Caco-2 (cell line): ENCODE data around the gene ROBO1. TPM values are rescaled to one million over a fixed set of nuclear protein-coding genes. Genes with fewer than 3 reads are reported as not detected.
A peak's percentile ranks its signal among the peaks of the same experiment; 100 is the strongest.

Source experiments
- BruUV-seq: library from RNA; stranded (reverse); fragments of 400-500 nt; replicated peaks from 2 replicates; lab custom pipeline; 2021; lab: Mats Ljungman, UMichigan
- CTCF ChIA-PET: fragments of 300-600 bp; sonication (Branson Sonifier 250); formaldehyde crosslinking; loops from one replicate; lab custom pipeline; 2022; ENCODE audit warnings: antibody characterized with exemption; lab: Charles Lee
- POLR2A ChIA-PET: fragments of 300-600 bp; sonication (Branson Sonifier 250); formaldehyde crosslinking; loops from one replicate; lab custom pipeline; 2022; ENCODE audit warnings: antibody characterized with exemption; lab: Charles Lee
- DNase-seq, 2 experiments: peaks; one replicate each; pipeline versions ENCODE4 v3.0.0 to v3.0.0-alpha.2; 2020 to 2022
- H3K27me3 ChIP-seq: replicated peaks from 2 replicates; pipeline ENCODE4 v1.6.0; 2011; ENCODE audit warnings: low read length; ENCODE audit not compliant: control insufficient read depth, insufficient read depth
- H3K36me3 ChIP-seq: 2 replicates; pipeline ENCODE4 v1.5.1; 2011; ENCODE audit warnings: low read length; ENCODE audit not compliant: control insufficient read depth, insufficient read depth
- H3K4me1 ChIP-seq: fragments of 250-450 bp; sonication (Bioruptor Pico); 2 replicates; pipeline ENCODE4 v1.5.1; 2020; ENCODE audit warnings: mild to moderate bottlenecking
- H3K4me3 ChIP-seq: 2 replicates; pipeline ENCODE4 v1.5.1; 2011; ENCODE audit warnings: low read depth, mild to moderate bottlenecking, control low read depth, low read length
- H3K9me3 ChIP-seq: fragments of 250-450 bp; sonication (Bioruptor Pico); 2 replicates; pipeline ENCODE4 v1.5.1; 2020; ENCODE audit warnings: mild to moderate bottlenecking, moderate library complexity
- H3K27ac Mint-ChIP-seq: one replicate; pipeline ENCODE4 v1.8.0; 2022; ENCODE audit warnings: mixed read lengths; ENCODE audit not compliant: unreplicated experiment
- H3K27me3 Mint-ChIP-seq: one replicate; pipeline ENCODE4 v1.8.0; 2022; ENCODE audit warnings: mixed read lengths; ENCODE audit not compliant: insufficient read depth, unreplicated experiment
- H3K36me3 Mint-ChIP-seq: one replicate; pipeline ENCODE4 v1.8.0; 2022; ENCODE audit warnings: mild to moderate bottlenecking, mixed read lengths; ENCODE audit not compliant: insufficient read depth, unreplicated experiment
- H3K4me1 Mint-ChIP-seq: one replicate; pipeline ENCODE4 v1.8.0; 2022; ENCODE audit warnings: low read depth, mixed read lengths; ENCODE audit not compliant: unreplicated experiment
- H3K4me3 Mint-ChIP-seq: one replicate; pipeline ENCODE4 v1.8.0; 2022; ENCODE audit warnings: mild to moderate bottlenecking, moderate library complexity, mixed read lengths; ENCODE audit not compliant: unreplicated experiment
- H3K9me3 Mint-ChIP-seq: one replicate; pipeline ENCODE4 v1.8.0; 2022; ENCODE audit warnings: mixed read lengths; ENCODE audit not compliant: unreplicated experiment
- intact Hi-C: fragments of 100-400 bp; cut with micrococcal nuclease; formaldehyde crosslinking; loops from one replicate; pipeline ENCODE4 v1.10.0; 2022; ENCODE audit not compliant: unreplicated experiment
- total RNA-seq: library from RNA; stranded (reverse); gene quantifications from 2 replicates; pipeline ENCODE4 v1.2.3, GENCODE V29; 2022
- TF ChIP-seq, protein P1 (sequence below), 2 experiments: fragments of 200-600 bp in 1 of 2; IDR thresholded peaks; 1 replicate in 1 of 2; 2 replicates in 1 of 2; pipeline versions ENCODE4 v1.5.1 to v1.8.0; 2011 to 2022; ENCODE audit warnings: antibody characterized with exemption in 1 of 2, control low read depth in 1 of 2, inconsistent platforms in 1 of 2, low read depth in 1 of 2, low read length in 1 of 2, mild to moderate bottlenecking in 1 of 2, moderate library complexity in 1 of 2; ENCODE audit not compliant: insufficient read depth in 1 of 2, severe bottlenecking in 1 of 2, unreplicated experiment in 1 of 2

ROBO1 gene
- total RNA-seq, 1 experiment from 2014 or later: 1.8 TPM

DNA sequence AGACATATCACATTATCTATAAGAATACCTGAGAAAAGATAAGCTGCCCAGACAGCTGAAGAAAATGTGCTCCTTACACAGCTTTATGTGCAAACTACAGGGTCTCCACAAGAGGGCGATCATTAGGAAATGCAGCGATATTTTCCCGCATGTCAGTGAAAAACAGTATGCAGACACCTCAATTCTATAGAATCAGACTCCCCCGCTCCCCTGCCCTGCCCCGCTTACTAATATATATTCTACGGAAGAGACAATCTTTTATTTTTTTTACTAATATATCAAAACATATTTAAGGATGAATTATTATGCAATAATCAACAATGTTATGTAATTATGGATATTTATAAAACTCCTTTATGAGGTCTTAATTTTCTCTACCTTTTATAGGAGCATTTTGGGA is 681.3 kb downstream of the ROBO1 start:
- Mint-ChIP-seq H3K27ac (no peak overlapping the region), H3K36me3 (no peaks in the 10 kb centered on the region), H3K27me3 (peaks cover 8% of the 10 kb centered on the region), H3K4me3 (no peak overlapping the region), H3K9me3 (no peaks in the 10 kb centered on the region), H3K4me1 (no peaks in the 10 kb centered on the region)
- intact Hi-C loops: loop anchor here (1.0 to 5.0 kb wide), 2 partner anchors 275 to 411 kb away; no protein-coding TSS in a partner anchor
- no peaks in the 10 kb centered on the region for H3K36me3 ChIP-seq
- DNase-seq: peak; percentile 51 to 67
- H3K27me3 ChIP-seq: no peaks in the 10 kb centered on the region
- ChIA-PET CTCF (interaction anchor here (0.6 to 1.2 kb wide), 2 partner anchors 276 to 431 kb away, joined by 3 to 13 read pairs; no protein-coding TSS in a partner anchor), POLR2A (no interaction called here)
- H3K9me3 ChIP-seq: no peaks in the 10 kb centered on the region
- no peak overlapping the region for H3K4me3 ChIP-seq
- no TSS peak for BruUV-seq
- no peaks in the 10 kb centered on the region for H3K4me1 ChIP-seq
- TF ChIP-seq, protein P1, sequence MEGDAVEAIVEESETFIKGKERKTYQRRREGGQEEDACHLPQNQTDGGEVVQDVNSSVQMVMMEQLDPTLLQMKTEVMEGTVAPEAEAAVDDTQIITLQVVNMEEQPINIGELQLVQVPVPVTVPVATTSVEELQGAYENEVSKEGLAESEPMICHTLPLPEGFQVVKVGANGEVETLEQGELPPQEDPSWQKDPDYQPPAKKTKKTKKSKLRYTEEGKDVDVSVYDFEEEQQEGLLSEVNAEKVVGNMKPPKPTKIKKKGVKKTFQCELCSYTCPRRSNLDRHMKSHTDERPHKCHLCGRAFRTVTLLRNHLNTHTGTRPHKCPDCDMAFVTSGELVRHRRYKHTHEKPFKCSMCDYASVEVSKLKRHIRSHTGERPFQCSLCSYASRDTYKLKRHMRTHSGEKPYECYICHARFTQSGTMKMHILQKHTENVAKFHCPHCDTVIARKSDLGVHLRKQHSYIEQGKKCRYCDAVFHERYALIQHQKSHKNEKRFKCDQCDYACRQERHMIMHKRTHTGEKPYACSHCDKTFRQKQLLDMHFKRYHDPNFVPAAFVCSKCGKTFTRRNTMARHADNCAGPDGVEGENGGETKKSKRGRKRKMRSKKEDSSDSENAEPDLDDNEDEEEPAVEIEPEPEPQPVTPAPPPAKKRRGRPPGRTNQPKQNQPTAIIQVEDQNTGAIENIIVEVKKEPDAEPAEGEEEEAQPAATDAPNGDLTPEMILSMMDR (IDR thresholded peaks at IDR 0.05; ENCODE audit: insufficient read depth in 1 of 2, low read depth in 1 of 2, low read length in 1 of 2, severe bottlenecking in 1 of 2, unreplicated experiment in 1 of 2): peak; percentile 50 to 78

DNA sequence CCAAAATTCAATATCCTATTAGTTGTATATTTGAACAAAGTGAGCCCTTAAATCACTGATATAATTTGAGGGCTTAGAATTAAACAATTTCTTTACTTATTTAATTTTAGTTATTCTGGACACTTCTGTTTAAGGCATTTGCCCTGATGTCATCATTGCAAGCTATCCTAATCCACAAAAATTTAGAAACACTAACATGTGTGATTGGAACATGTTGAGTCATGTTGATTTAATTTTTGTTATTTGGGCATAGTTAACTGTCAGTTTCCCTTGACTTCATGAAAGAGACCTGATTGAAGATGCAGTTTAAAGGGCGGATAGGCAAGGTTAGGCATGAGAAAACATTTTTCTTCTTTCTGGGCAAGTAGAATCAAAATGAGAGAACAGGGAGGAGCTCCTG is 682.6 kb downstream of the ROBO1 start:
- Mint-ChIP-seq H3K4me3 (no peak overlapping the region), H3K36me3 (no peaks in the 10 kb centered on the region), H3K9me3 (no peaks in the 10 kb centered on the region), H3K27ac (no peak overlapping the region), H3K4me1 (no peaks in the 10 kb centered on the region), H3K27me3 (peaks cover 8% of the 10 kb centered on the region)
- Histone ChIP-seq H3K4me1 (no peaks in the 10 kb centered on the region), H3K36me3 (no peaks in the 10 kb centered on the region), H3K27me3 (no peaks in the 10 kb centered on the region), H3K9me3 (no peaks in the 10 kb centered on the region), H3K4me3 (no peak overlapping the region)
- ChIA-PET CTCF (no interaction called here), POLR2A (no interaction called here)
- intact Hi-C loops: loop anchor here (5.0 kb wide), 1 partner anchor 412 kb away; no protein-coding TSS in a partner anchor
- TF ChIP-seq, protein P1 (IDR thresholded peaks at IDR 0.05; ENCODE audit: insufficient read depth in 1 of 2, low read depth in 1 of 2, low read length in 1 of 2, severe bottlenecking in 1 of 2, unreplicated experiment in 1 of 2): no peak
- DNase-seq: no peak
- BruUV-seq: no TSS peak

DNA sequence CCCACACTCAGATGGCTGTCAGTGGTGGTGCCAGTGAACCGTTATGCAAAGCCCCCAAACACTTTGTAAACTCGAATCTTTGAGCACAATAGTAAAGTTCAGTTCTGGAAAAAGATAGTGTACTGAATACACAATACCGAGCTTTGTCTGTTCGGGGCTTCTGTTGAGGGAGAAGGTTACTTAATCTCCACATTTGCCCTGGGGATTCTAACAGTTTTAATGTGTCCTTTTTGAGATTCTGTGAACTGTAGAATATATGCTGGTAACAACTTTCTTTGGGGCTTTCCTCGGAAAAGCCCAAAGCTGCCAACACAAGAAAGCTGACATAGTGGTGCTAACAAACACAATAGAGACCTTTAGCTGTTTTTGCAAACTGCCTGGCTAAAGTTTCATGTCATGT is 686.5 kb downstream of the ROBO1 start:
- Histone ChIP-seq H3K4me3 (no peak overlapping the region), H3K4me1 (no peaks in the 10 kb centered on the region), H3K36me3 (no peaks in the 10 kb centered on the region), H3K27me3 (no peaks in the 10 kb centered on the region), H3K9me3 (no peaks in the 10 kb centered on the region)
- DNase-seq: no peak
- POLR2A ChIA-PET: no interaction called here
- intact Hi-C loops: no loop called here
- TF ChIP-seq, protein P1 (IDR thresholded peaks at IDR 0.05; ENCODE audit: insufficient read depth in 1 of 2, low read depth in 1 of 2, low read length in 1 of 2, severe bottlenecking in 1 of 2, unreplicated experiment in 1 of 2): no peak
- Mint-ChIP-seq H3K4me1 (no peaks in the 10 kb centered on the region), H3K27me3 (peaks cover 2% of the 10 kb centered on the region), H3K4me3 (no peak overlapping the region), H3K9me3 (no peaks in the 10 kb centered on the region), H3K36me3 (no peaks in the 10 kb centered on the region), H3K27ac (no peak overlapping the region)
- no TSS peak for BruUV-seq
- CTCF ChIA-PET: no interaction called here
